Natural killer cell (primary cell): Measurements from ENCODE around the gene ZNRD2. TPM values are rescaled to one million over a fixed set of nuclear protein-coding genes. Genes with fewer than 3 reads are reported as not detected.

Experiments
- ATAC-seq, 3 donors: fragments of 150-1000 bp in 2 of 3; fragments of 200-7000 bp in 1 of 3; cut with Tn5 transposase; 1 replicate in 1 of 3; 2 replicates in 2 of 3; pipeline ENCODE4 v1.10.0; 2021; ENCODE audit warnings: mild to moderate bottlenecking in 2 of 3, moderate library complexity in 2 of 3
- DNase-seq, 2 donors: peaks; one replicate each; pipeline versions ENCODE4 v3.0.0 to v3.0.0-alpha.2; 2013 to 2021; ENCODE audit warnings: mixed read lengths in 1 of 2
- H3K27ac ChIP-seq: one replicate; pipeline ENCODE4 v1.5.1; 2013; ENCODE audit warnings: mild to moderate bottlenecking, low read length
- H3K27me3 ChIP-seq: one replicate; pipeline ENCODE4 v1.6.1; 2013; ENCODE audit warnings: low read length; ENCODE audit not compliant: control insufficient read depth, insufficient read depth
- H3K36me3 ChIP-seq: one replicate; pipeline ENCODE4 v1.6.1; 2013; ENCODE audit warnings: low read length; ENCODE audit not compliant: control insufficient read depth, insufficient read depth
- H3K4me1 ChIP-seq: one replicate; pipeline ENCODE4 v1.6.1; 2013; ENCODE audit warnings: low read length; ENCODE audit not compliant: control insufficient read depth, insufficient read depth
- H3K4me3 ChIP-seq: one replicate; pipeline ENCODE4 v1.5.1; 2013; ENCODE audit warnings: low read length
- H3K9me3 ChIP-seq: one replicate; pipeline ENCODE4 v1.6.1; 2013; ENCODE audit warnings: low read length; ENCODE audit not compliant: control insufficient read depth, insufficient read depth
- H3K27ac Mint-ChIP-seq, 2 donors: one replicate each; pipeline ENCODE4 v1.8.0; 2022; ENCODE audit warnings: mild to moderate bottlenecking in 2 of 2, mixed read lengths in 2 of 2, moderate library complexity in 1 of 2
- H3K27me3 Mint-ChIP-seq, 2 donors: one replicate each; pipeline ENCODE4 v1.8.0; 2022; ENCODE audit warnings: low read depth in 2 of 2, mixed read lengths in 2 of 2
- H3K36me3 Mint-ChIP-seq: one replicate; pipeline ENCODE4 v1.8.0; 2022; ENCODE audit warnings: mixed read lengths
- H3K4me1 Mint-ChIP-seq, 2 donors: one replicate each; pipeline ENCODE4 v1.8.0; 2022; ENCODE audit warnings: mixed read lengths in 2 of 2
- H3K4me3 Mint-ChIP-seq: one replicate; pipeline ENCODE4 v1.8.0; 2022; ENCODE audit warnings: mild to moderate bottlenecking, moderate library complexity, mixed read lengths
- H3K9me3 Mint-ChIP-seq, 2 donors: one replicate each; pipeline ENCODE4 v1.8.0; 2022; ENCODE audit warnings: mixed read lengths in 2 of 2
- CTCF ChIP-seq: fragments of 200-600 bp; IDR thresholded peaks from one replicate; pipeline ENCODE4 v1.8.0; 2022; ENCODE audit warnings: antibody characterized with exemption
- WGBS: methylation state at CpG from one replicate; pipeline ENCODE4 v1.1.7; 2013; ENCODE audit warnings: missing lambda C conversion rate; ENCODE audit not compliant: insufficient coverage; 5-methylcytosine and 5-hydroxymethylcytosine counted together
- intact Hi-C: fragments of 100-400 bp; cut with micrococcal nuclease; formaldehyde crosslinking; loops from one replicate; pipeline ENCODE4 v1.14.2; 2022
- total RNA-seq, 4 donors: library from RNA; stranded (reverse); fragments of 120-200 nt in 1 of 4; gene quantifications; one replicate each; pipeline versions ENCODE4 v1.2.3 to v1.2.4, GENCODE V29; 2013 to 2022

The ZNRD2 gene
- total RNA-seq, 3 donors from 2014 or later (not counting 1 experiment from before 2014, with no cell fraction given) = 40.9 to 64.1 (median 60.0) TPM

GRCh38 chr11:65571940-65572339 lies 1.7 kb downstream of the ZNRD2 start:
- intact Hi-C loops = loop anchor here (2.0 to 5.0 kb wide), 3 partner anchors 69 to 185 kb away; partner anchors contain the start of gene FRMD8
- Histone ChIP-seq H3K9me3 (no peaks in the 10 kb centered on the region), H3K4me3 (peak overlapping the region; percentile 5), H3K36me3 (peaks cover 5% of the 10 kb centered on the region), H3K4me1 (peaks cover 80% of the 10 kb centered on the region), H3K27ac (peak overlapping the region; percentile 97), H3K27me3 (no peaks in the 10 kb centered on the region)
- H3K9me3 Mint-ChIP-seq = no peaks in the 10 kb centered on the region
- no peaks in the 10 kb centered on the region for H3K36me3 Mint-ChIP-seq
- TF ChIP-seq CTCF = no peak
- peak overlapping the region; percentile 98 for H3K4me3 Mint-ChIP-seq
- 8% methylated on average over 11 of the region's 11 CpGs for WGBS
- no peaks in the 10 kb centered on the region for H3K27me3 Mint-ChIP-seq
- DNase-seq (peak in 1 of 2 donors; percentile 58), ATAC-seq (no peak)
- H3K27ac Mint-ChIP-seq = peak overlapping the region; percentile 99
- peaks cover 60 to 81% of the 10 kb centered on the region in 2 donors for H3K4me1 Mint-ChIP-seq

- Mint-ChIP-seq H3K4me3 (peak within 1 kb of the TSS; percentile 98), H3K27ac (peak within 1 kb of the TSS; percentile 99), H3K9me3 (no peaks in the 10 kb centered on the region), H3K36me3 (no peaks in the 10 kb centered on the region), H3K27me3 (no peaks in the 10 kb centered on the region), H3K4me1 (peaks cover 60 to 85% of the 10 kb centered on the region in 2 donors)
- peak; percentile 13 to 17 (median 16) for ATAC-seq
- Histone ChIP-seq H3K36me3 (peaks cover 5% of the 10 kb centered on the region), H3K4me3 (peak within 1 kb of the TSS; percentile 45), H3K27me3 (no peaks in the 10 kb centered on the region), H3K9me3 (no peaks in the 10 kb centered on the region), H3K4me1 (peaks cover 80% of the 10 kb centered on the region), H3K27ac (peak within 1 kb of the TSS; percentile 97)
- no peak for TF ChIP-seq CTCF
- under 1% methylated on average over 86 of the region's 86 CpGs for WGBS
- DNase-seq = peak; percentile 81 to 92
- intact Hi-C loops = loop anchor here (5.0 kb wide), 2 partner anchors 155 to 185 kb away; partner anchors contain the start of gene FRMD8
Observed at GRCh38 chr11:65572356-65573051, 2.2 kb downstream of the ZNRD2 start, which contains the start of gene FAM89B. Gene FAM89B (plus strand): TSS chr11:65572538. CDS start chr11:65572670, 132 bp downstream.

- intact Hi-C loops = loop anchor here (1.0 to 5.0 kb wide), 4 partner anchors 33 to 186 kb away; partner anchors contain the start of genes FRMD8, MAP3K11 and PCNX3
- no peaks in the 10 kb centered on the region for H3K27me3 Mint-ChIP-seq
- WGBS = 33% methylated on average over 22 of the region's 22 CpGs
- peaks cover 7% of the 10 kb centered on the region for H3K36me3 ChIP-seq
- H3K9me3 ChIP-seq = no peaks in the 10 kb centered on the region
- no peaks in the 10 kb centered on the region for H3K36me3 Mint-ChIP-seq
- H3K4me3 Mint-ChIP-seq = peak overlapping the region; percentile 95
- TF ChIP-seq CTCF = no peak
- peak overlapping the region; percentile 91 for H3K27ac ChIP-seq
- no peaks in the 10 kb centered on the region for H3K9me3 Mint-ChIP-seq
- peak overlapping the region; percentile 97 to 99 for H3K27ac Mint-ChIP-seq
- peaks cover 80% of the 10 kb centered on the region for H3K4me1 ChIP-seq
- H3K27me3 ChIP-seq = no peaks in the 10 kb centered on the region
- ATAC-seq (no peak), DNase-seq (peak in 1 of 2 donors; percentile 45)
- H3K4me1 Mint-ChIP-seq = peaks cover 68 to 89% of the 10 kb centered on the region in 2 donors
- H3K4me3 ChIP-seq = peak overlapping the region; percentile 45
Observed at GRCh38 chr11:65573391-65574079, 3.3 kb downstream of the ZNRD2 start.
